ENCODE results near the gene SLC35A5.

DNA sequence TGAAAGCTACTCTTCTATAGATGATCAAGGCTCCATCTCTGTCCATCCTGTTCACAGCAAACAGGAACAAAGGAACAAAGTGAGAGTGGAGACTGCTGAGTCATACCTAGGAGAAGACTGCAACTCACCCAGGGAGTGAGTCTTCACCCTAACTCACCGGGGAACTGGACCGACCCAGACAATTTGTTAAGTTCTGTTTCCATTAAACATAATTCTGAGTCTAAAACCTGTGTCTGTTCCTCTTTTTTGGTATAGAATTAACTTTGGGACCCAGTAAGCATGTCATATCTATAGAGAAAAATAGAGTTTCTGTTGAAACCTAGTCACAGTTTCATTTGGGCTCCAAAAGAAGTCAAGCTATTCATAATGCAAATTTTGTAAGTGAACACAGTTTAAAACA, 57.5 kb downstream of the SLC35A5 start:
- TF ChIP-seq EZH2phosphoT487 (IDR thresholded peaks at IDR 0.05; ENCODE audit: insufficient read depth, low read depth), result no peak
- no peak for TF ChIP-seq EZH2 (IDR thresholded peaks at IDR 0.05; ENCODE audit: insufficient read depth, poor library complexity, severe bottlenecking)
